HepG2 (cell line): ENCODE results near the gene WNK4. TPM values are rescaled to one million over a fixed set of nuclear protein-coding genes. Genes with fewer than 3 reads are reported as not detected.
A peak's percentile ranks its signal among the peaks of the same experiment; 100 is the strongest.

Experiments
- CAMTA2 ChIP-seq: sonication (generic); formaldehyde crosslinking; IDR thresholded peaks from 2 replicates; pipeline ENCODE4 v1.4.0; 2020; ENCODE audit warnings: mild to moderate bottlenecking, missing genetic modification reagents, borderline replicate concordance
- CREM ChIP-seq, 2 experiments: sonication (generic) in 1 of 2; formaldehyde crosslinking in 1 of 2; IDR thresholded peaks; 2 replicates each; pipeline versions ENCODE4 v1.4.0 to v1.6.1; 2016 to 2020; ENCODE audit warnings: antibody characterized with exemption in 1 of 2, mild to moderate bottlenecking in 1 of 2, missing genetic modification reagents in 1 of 2
- HNF4G ChIP-seq, 2 experiments: sonication (generic) in 1 of 2; formaldehyde crosslinking in 1 of 2; IDR thresholded peaks; 2 replicates each; pipeline versions ENCODE4 v1.4.0 to v1.6.1; 2011 to 2020; ENCODE audit warnings: borderline replicate concordance in 2 of 2, low read depth in 2 of 2, mild to moderate bottlenecking in 2 of 2, low read length in 1 of 2, missing genetic modification reagents in 1 of 2, moderate library complexity in 1 of 2
- NAIF1 ChIP-seq: sonication (generic); formaldehyde crosslinking; IDR thresholded peaks from 2 replicates; pipeline ENCODE4 v1.5.0; 2020; ENCODE audit warnings: mild to moderate bottlenecking, missing genetic modification reagents, borderline replicate concordance
- NFE2L2 ChIP-seq: fragments of 150-350 bp; IDR thresholded peaks from 2 replicates; pipeline ENCODE4 v1.6.1; 2014; ENCODE audit warnings: low read length
- NONO ChIP-seq, 2 experiments: fragments of 450-650 bp in 1 of 2; sonication (generic) in 1 of 2; formaldehyde crosslinking in 1 of 2; IDR thresholded peaks in 1 of 2; conservative IDR thresholded peaks in 1 of 2; 2 replicates each; pipeline versions ENCODE4 v1.6.1 to v1.8.0; 2017 to 2022; ENCODE audit warnings: mild to moderate bottlenecking in 1 of 2, missing genetic modification reagents in 1 of 2, moderate library complexity in 1 of 2
- RBAK ChIP-seq: sonication (generic); formaldehyde crosslinking; IDR thresholded peaks from 2 replicates; pipeline ENCODE4 v1.5.1; 2020; ENCODE audit warnings: mild to moderate bottlenecking, missing genetic modification reagents
- SNAI1 ChIP-seq: sonication (generic); formaldehyde crosslinking; IDR thresholded peaks from 2 replicates; pipeline ENCODE4 v1.5.0; 2020; ENCODE audit warnings: mild to moderate bottlenecking, missing genetic modification reagents, borderline replicate concordance
- ZNF251 ChIP-seq: sonication (generic); formaldehyde crosslinking; IDR thresholded peaks from 2 replicates; pipeline ENCODE4 v1.9.0; 2021; ENCODE audit warnings: mild to moderate bottlenecking, missing genetic modification reagents
- ZNF256 ChIP-seq: sonication (generic); formaldehyde crosslinking; conservative IDR thresholded peaks from 2 replicates; pipeline ENCODE4 v1.4.0; 2020; ENCODE audit warnings: missing genetic modification reagents
- ZNF333 ChIP-seq: sonication (generic); formaldehyde crosslinking; IDR thresholded peaks from 2 replicates; pipeline ENCODE4 v1.4.0; 2020; ENCODE audit warnings: mild to moderate bottlenecking, missing genetic modification reagents, borderline replicate concordance
- ZNF33B ChIP-seq: sonication (generic); formaldehyde crosslinking; IDR thresholded peaks from 2 replicates; pipeline ENCODE4 v1.5.1; 2020; ENCODE audit warnings: mild to moderate bottlenecking, missing genetic modification reagents
- ZNF550 ChIP-seq: sonication (generic); formaldehyde crosslinking; IDR thresholded peaks from 2 replicates; pipeline ENCODE4 v1.4.0; 2020; ENCODE audit warnings: mild to moderate bottlenecking, missing genetic modification reagents, borderline replicate concordance
- ZSCAN31 ChIP-seq: sonication (generic); formaldehyde crosslinking; IDR thresholded peaks from 2 replicates; pipeline ENCODE4 v1.5.0; 2020; ENCODE audit warnings: low read depth, mild to moderate bottlenecking, missing genetic modification reagents
- polyA plus RNA-seq, 8 experiments: library from polyadenylated mRNA; depleted of rRNA in 3 of 8; stranded (reverse) in 7 of 8; unstranded in 1 of 8; fragments of >200 nt; fragmentation: Illumina TruSeq in 4 of 8; extraction: Trizol in 4 of 8; gene quantifications; 2 replicates each; pipeline versions ENCODE4 v1.2.1 to v1.2.3, GENCODE V29; 2011 to 2016; ENCODE audit warnings: low read depth in 4 of 8, missing spikeins in 1 of 8, mixed read lengths in 1 of 8; ENCODE audit not compliant: insufficient read depth in 1 of 8
- total RNA-seq, 5 experiments: library from RNA; depleted of rRNA; stranded (reverse); fragments of >200 nt; fragmentation: Illumina TruSeq; extraction: Trizol; gene quantifications; 2 replicates each; pipeline ENCODE4 v1.2.3, GENCODE V29; 2016; ENCODE audit warnings: low read depth in 1 of 5
- TF ChIP-seq, protein P1 (sequence below): IDR thresholded peaks from 2 replicates; pipeline ENCODE4 v1.6.1; 2016; ENCODE audit warnings: low read depth, missing genetic modification reagents, missing compliant biosample characterization
- TF ChIP-seq, protein P2 (sequence below): sonication (generic); formaldehyde crosslinking; IDR thresholded peaks from 2 replicates; pipeline ENCODE4 v1.5.0; 2020; ENCODE audit warnings: mild to moderate bottlenecking, low read depth, missing genetic modification reagents, borderline replicate concordance
- TF ChIP-seq, protein P3 (sequence below): sonication (generic); formaldehyde crosslinking; IDR thresholded peaks from 2 replicates; pipeline ENCODE4 v1.8.1; 2023; ENCODE audit warnings: mild to moderate bottlenecking, moderate library complexity, missing genetic modification reagents
- TF ChIP-seq, protein P4 (sequence below): sonication (generic); formaldehyde crosslinking; IDR thresholded peaks from 2 replicates; pipeline ENCODE4 v1.5.1; 2020; ENCODE audit warnings: missing genetic modification reagents, mild to moderate bottlenecking, borderline replicate concordance

The WNK4 gene
- total and polyA plus RNA-seq, 2 of the 13 experiments (the other 11 are each of a cell fraction or from before 2014, with no cell fraction given) = 2.7 to 13.7 TPM

DNA sequence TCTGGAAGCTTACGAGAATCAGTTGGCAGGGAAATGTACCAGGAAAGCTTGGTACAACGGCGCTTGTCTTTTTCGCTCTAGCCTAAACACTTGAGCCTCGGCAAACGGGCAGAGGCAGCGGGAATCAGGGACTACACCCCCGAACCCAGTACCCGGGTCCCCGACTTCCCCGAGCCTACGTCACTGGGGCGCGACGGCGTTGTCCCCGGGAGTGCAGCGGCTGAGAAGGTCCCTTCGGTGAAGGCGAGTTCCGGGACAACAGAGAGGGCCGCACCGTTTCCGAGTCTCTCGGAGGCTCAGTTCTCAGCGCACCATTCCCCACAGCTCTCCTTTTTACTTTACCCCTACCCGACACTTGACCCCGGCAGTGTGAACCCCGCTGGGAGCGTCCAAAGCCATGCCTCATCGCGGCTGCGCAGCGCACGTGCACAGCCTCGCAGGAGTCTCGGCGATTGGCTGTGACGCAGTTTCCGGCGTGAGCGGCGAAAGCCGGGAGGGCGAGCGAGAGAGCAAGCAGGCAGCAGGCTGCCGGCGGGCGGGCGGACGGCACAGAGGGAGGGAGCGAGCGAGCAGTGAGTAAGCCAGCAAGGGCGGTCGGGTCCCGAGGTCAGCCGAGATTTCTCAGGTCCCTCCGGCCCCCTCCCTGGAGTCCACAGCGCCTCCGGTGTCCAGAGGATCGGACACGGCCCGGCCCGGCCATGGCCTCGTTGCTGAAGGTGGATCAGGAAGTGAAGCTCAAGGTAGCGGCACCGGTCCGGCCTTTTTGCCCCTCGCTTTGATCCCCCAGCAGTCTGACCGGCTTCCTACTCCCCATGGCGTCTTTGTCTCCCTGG lies 52.7 kb downstream of the WNK4 start, which contains the start of gene PSME3 (continued):
- TF ChIP-seq, protein P1, sequence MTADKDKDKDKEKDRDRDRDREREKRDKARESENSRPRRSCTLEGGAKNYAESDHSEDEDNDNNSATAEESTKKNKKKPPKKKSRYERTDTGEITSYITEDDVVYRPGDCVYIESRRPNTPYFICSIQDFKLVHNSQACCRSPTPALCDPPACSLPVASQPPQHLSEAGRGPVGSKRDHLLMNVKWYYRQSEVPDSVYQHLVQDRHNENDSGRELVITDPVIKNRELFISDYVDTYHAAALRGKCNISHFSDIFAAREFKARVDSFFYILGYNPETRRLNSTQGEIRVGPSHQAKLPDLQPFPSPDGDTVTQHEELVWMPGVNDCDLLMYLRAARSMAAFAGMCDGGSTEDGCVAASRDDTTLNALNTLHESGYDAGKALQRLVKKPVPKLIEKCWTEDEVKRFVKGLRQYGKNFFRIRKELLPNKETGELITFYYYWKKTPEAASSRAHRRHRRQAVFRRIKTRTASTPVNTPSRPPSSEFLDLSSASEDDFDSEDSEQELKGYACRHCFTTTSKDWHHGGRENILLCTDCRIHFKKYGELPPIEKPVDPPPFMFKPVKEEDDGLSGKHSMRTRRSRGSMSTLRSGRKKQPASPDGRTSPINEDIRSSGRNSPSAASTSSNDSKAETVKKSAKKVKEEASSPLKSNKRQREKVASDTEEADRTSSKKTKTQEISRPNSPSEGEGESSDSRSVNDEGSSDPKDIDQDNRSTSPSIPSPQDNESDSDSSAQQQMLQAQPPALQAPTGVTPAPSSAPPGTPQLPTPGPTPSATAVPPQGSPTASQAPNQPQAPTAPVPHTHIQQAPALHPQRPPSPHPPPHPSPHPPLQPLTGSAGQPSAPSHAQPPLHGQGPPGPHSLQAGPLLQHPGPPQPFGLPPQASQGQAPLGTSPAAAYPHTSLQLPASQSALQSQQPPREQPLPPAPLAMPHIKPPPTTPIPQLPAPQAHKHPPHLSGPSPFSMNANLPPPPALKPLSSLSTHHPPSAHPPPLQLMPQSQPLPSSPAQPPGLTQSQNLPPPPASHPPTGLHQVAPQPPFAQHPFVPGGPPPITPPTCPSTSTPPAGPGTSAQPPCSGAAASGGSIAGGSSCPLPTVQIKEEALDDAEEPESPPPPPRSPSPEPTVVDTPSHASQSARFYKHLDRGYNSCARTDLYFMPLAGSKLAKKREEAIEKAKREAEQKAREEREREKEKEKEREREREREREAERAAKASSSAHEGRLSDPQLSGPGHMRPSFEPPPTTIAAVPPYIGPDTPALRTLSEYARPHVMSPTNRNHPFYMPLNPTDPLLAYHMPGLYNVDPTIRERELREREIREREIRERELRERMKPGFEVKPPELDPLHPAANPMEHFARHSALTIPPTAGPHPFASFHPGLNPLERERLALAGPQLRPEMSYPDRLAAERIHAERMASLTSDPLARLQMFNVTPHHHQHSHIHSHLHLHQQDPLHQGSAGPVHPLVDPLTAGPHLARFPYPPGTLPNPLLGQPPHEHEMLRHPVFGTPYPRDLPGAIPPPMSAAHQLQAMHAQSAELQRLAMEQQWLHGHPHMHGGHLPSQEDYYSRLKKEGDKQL = peak; percentile 19; the same call in 1 of the 2 replicates
- peak; percentile 91; the same call in 1 of the 2 replicates for TF ChIP-seq CAMTA2 (CRISPR knock-in tag)
- no peak for TF ChIP-seq NONO (IDR thresholded peaks at IDR 0.05)
- TF ChIP-seq NONO (CRISPR knock-in tag; conservative IDR thresholded peaks at IDR 0.05) = peak; percentile 99
- TF ChIP-seq, protein P2, sequence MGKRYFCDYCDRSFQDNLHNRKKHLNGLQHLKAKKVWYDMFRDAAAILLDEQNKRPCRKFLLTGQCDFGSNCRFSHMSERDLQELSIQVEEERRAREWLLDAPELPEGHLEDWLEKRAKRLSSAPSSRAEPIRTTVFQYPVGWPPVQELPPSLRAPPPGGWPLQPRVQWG (CRISPR knock-in tag) = no peak
- TF ChIP-seq, protein P3, sequence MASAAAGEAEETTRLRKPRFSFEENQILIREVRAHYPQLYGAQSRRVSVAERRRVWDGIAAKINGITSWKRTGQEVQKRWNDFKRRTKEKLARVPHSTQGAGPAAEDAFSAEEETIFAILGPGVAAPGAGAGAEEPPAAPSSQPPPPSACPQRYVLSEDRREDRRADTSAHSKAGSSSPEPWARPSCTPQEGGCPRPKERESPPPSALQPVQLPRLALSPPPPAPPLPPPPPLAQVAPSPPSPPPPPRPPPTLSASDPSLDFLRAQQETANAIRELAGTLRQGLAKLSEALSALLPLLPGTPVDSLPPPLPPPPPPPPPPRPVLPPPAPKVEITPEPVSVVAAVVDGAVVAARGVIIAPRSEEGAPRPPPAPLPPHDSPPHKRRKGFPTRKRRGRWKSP (CRISPR knock-in tag) = peak; percentile 88; the same call in 1 of the 2 replicates
- peak; percentile 97 for TF ChIP-seq ZSCAN31 (CRISPR knock-in tag)
- no peak for TF ChIP-seq SNAI1 (CRISPR knock-in tag)
- peak; percentile 100 for TF ChIP-seq CREM (IDR thresholded peaks at IDR 0.05)
- TF ChIP-seq CREM (CRISPR knock-in tag; IDR thresholded peaks at IDR 0.05) = peak; percentile 89
- peak; percentile 57; the same call in 1 of the 2 replicates for TF ChIP-seq RBAK (CRISPR knock-in tag)
- TF ChIP-seq NAIF1 (CRISPR knock-in tag) = peak; percentile 73
- peak; percentile 91 for TF ChIP-seq ZNF33B (CRISPR knock-in tag)
- TF ChIP-seq, protein P4, sequence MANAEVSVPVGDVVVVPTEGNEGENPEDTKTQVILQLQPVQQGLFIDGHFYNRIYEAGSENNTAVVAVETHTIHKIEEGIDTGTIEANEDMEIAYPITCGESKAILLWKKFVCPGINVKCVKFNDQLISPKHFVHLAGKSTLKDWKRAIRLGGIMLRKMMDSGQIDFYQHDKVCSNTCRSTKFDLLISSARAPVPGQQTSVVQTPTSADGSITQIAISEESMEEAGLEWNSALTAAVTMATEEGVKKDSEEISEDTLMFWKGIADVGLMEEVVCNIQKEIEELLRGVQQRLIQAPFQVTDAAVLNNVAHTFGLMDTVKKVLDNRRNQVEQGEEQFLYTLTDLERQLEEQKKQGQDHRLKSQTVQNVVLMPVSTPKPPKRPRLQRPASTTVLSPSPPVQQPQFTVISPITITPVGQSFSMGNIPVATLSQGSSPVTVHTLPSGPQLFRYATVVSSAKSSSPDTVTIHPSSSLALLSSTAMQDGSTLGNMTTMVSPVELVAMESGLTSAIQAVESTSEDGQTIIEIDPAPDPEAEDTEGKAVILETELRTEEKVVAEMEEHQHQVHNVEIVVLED (CRISPR knock-in tag) = peak; percentile 97
- no peak; the same call in 1 of the 2 replicates for TF ChIP-seq ZNF550 (CRISPR knock-in tag)
- peak; percentile 4; the same call in 1 of the 2 replicates for TF ChIP-seq HNF4G (IDR thresholded peaks at IDR 0.05; ENCODE audit: borderline replicate concordance, low read depth, low read length)
- TF ChIP-seq HNF4G (CRISPR knock-in tag; IDR thresholded peaks at IDR 0.05; ENCODE audit: borderline replicate concordance, low read depth) = no peak; the same call in 1 of the 2 replicates
- TF ChIP-seq ZNF256 (CRISPR knock-in tag) = peak; percentile 83
- TF ChIP-seq NFE2L2 = no peak
- peak; percentile 99 for TF ChIP-seq ZNF333 (CRISPR knock-in tag)
- peak; percentile 27; the same call in 1 of the 2 replicates for TF ChIP-seq ZNF251 (CRISPR knock-in tag)
